GM12892 (cell line): ENCODE results near the gene C1RL.

Experiments used
- POLR2A ChIP-seq: IDR thresholded peaks from 2 replicates; pipeline ENCODE4 v1.6.1; 2011; ENCODE audit warnings: low read depth, low read length, control low read depth
- TAF1 ChIP-seq: IDR thresholded peaks from 2 replicates; pipeline ENCODE4 v1.6.1; 2011; ENCODE audit warnings: low read depth, mild to moderate bottlenecking, control low read depth, low read length, borderline replicate concordance

DNA sequence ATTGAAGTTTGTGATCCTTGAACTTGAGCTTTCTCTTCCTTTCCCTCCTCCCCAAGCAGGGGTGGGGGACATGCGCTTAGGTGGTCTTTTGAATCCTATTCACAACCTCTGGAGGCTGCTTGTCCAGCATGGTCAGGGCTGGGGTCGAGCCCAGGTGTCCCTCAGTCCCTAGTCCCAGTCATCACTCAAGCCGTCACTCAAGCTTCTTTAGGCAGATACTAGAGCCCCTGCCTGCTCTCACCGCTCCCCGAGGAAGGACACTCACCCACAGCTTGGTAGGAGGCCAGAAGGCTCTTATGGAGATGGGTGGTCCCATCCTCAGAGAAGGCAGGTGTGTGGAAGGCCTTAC, 532 bp upstream of the C1RL start:
- no peak for TF ChIP-seq POLR2A
- TF ChIP-seq TAF1 = no peak
